A549 treated with Mapracorat at 1 μM for 4 hours (cell line): Measurements from ENCODE around the gene TNNT1. TPM values are rescaled to one million over a fixed set of nuclear protein-coding genes. Genes with fewer than 3 reads are reported as not detected.

Experiments
- total RNA-seq: library from RNA; stranded (reverse); fragments of 200-300 nt; extraction: Qiagen RNA extraction; gene quantifications from 5 replicates; pipeline ENCODE4 v1.2.3, GENCODE V29; 2022

Gene TNNT1
- 107 to 150 TPM (median 135 TPM) in 5 replicates for total RNA-seq

DNA sequence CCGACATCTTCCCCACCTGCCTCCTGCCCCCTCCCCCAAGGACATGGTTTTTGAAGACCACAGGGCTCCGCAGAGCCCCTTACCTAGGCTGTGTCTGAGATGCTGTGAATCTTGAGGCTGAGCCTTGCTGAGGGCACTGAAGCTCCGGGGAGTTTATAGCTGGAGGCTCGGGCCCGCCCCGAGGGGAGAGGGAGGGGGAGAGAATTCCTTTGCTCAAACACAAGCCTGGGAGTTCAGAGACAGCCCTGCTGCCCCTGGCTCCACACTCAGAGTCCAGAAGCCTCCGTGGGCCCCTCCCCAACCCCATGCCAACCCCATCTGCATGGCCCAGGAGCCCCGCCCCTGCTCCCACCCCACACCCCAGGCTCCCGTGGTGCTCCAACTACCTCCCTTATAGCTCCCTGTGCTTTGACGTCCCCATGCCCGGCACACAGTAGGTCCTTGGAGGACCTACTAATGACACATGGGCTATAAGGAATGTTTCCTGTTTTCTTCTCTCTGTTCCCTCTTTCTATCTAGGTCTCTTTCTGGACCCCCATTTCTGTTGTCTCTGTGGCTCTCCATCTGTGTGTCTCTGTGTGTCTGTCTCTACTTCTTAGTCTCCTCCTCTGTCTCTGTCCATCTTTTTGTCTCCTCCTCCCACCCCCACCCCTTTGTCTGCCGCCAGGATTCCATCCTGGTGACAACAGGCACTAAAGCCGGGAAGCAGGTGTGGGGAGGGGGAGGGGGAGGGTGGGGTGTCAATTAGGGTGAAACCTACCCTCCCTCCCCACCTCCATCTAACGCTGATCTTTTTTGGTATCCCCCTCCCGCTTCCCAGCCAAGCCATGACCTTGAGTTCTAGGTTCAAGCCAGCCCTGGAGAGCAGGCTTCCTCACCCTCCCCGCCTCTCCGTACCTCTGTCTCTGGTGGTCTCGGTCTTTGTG is at the start of gene TNNT1:
TSS of gene TNNT1 (minus strand) at position 129 of the 926 bp plus-strand sequence. CDS start 2,049 bp downstream, outside the sequence.

GRCh38 chr19:55179606-55180484 is 30.8 kb upstream of the TNNT1 start, which contains the start of gene SYT5:
Gene SYT5, minus strand, starts transcription at chr19:55180289. Its CDS starts 1,248 bp downstream, at chr19:55179041.

DNA sequence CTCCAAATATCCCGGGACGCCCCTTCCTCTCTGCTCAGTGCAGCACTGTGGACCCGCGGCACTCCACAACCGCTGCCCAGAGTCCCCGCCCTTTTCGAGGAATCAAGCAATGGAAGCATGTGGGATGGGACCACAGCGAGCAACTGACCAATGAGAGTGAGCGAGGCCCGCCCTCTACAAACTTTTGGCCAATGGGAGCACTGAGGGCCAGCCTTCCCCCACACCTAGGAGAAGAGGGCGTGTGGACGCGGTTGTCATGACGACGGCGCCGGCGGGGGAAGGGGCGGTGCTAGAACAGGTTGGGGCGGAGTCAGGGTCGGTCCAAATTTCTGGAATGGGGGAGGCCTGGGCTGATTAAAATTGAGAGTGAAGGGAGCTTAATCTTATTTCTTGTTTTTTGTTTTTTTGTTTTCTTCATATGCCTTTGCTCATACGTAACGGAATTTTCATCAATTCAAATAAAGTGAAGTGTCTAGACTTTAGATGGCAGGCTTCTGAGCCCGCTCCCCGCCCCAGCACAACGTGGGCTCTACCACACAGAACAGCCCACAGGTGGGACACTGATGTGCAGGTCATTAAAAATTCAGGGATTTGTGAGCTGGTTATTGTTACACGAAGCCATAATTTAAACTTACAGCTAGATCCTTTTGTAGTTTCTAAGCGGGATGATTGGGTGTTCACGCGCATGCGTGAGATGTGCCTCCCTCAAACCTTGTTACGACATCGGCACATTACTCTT is 17.7 kb upstream of the TNNT1 start, which contains the start of gene DNAAF3:
TSS of gene DNAAF3 (minus strand) at position 84 of the 739 bp plus-strand sequence. CDS start 200 bp downstream, outside the sequence.

DNA sequence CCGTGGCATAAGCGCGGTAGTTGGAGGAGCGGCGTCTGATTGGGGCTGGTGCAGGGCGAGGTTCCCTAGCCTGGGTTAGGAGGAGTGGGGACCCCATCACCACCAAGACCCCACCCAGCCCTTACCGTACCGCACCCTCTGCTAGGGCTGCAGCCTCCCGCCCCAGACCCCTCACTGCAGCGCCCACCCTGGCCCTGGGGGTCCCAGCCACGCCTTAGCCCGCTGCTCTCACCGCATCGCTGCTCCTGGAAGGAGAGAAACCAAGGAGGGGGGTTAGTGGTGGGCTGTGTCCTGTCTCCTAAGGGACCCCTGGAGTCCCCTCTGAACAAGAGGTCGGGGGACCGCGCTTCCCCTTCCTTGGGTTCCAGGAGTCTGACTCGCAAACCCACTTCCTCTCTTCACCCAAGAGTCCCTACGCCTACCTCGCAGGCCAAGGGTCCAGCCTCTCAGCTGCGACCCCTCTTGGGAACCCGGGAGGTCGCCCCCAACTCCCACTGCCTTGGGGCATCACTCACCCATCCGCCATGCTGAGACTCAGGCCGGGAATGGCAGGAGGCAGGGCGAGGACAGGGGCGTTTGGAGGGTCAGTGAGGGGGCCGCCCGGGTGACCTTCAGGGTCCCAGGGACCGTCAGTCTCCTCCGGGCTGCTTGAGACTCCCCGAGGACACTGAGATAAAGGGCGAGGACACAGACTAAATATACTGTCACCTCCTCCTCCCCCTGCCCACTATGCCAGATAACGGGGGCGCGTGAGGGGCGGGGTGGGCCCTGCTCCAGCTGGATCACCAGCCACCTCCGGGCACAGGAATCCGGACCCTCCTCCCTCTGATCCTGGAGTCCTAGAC is 8.3 kb upstream of the TNNT1 start, which contains the start of gene TNNI3:
TSS of gene TNNI3 (minus strand) at position 669 of the 845 bp plus-strand sequence. CDS start at position 526, 143 bp downstream.

DNA sequence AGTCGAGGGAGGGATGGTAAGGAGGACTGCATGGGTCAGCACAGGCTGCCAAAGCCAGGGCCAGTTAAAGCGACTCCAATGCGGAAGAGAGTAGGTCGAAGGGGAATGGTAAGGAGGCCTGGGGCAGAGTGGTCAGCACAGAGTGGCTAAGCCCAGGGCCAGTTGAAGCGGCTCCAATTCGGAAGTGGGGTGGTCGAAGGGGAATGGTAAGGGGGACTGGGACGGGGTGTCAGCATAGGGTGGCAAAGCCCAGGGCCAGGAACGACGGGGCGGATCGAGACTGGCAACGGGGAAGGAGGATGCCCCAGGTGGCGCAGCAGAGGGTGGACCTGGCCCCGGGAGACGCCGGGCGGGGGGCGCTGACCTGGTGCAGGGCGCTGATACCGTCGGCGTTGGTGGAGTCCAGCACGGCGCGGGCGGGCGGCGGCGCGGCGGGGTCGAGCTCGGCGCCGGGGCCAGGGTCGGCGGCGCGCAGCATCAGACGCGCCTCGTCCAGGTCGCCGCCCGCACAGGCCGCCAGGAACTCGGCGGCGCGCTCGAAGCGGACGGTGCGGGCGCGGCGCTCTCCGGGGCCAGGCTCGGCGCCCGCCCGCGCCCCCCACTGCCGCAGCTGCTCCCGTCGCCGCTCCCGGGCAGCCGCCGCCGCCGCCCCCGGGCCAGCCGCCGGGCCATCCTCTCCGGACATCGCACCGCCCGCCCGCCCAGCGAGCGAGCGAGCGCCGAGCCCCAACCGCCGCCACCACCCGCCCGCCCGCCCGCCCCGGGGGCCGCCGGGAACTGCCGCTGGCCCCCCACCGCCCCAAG is 31.9 kb downstream of the TNNT1 start, which contains the start of gene PPP1R12C:
TSS of gene PPP1R12C (minus strand) at position 779 of the 804 bp plus-strand sequence. CDS start at position 685, 94 bp downstream.

Other genes starting within 250 kb of the TNNT1 start
- not detected in 5 replicates for gene NCR1, start 243.1 kb downstream of the TNNT1 start, total RNA-seq
- gene NLRP7, start 201.7 kb downstream of the TNNT1 start, total RNA-seq: not detected in 5 replicates
- gene NLRP2, start 182.8 kb downstream of the TNNT1 start, total RNA-seq: 23.9 to 26.9 TPM (median 25.8 TPM) in 5 replicates
- gene GP6, start 110.9 kb downstream of the TNNT1 start, total RNA-seq: 0.15 to 0.24 TPM (median 0.19 TPM) in 4 of 5 replicates, not detected in the other
- 15.8 to 31.4 TPM (median 20.9 TPM) in 5 replicates for gene RDH13, start 86.1 kb downstream of the TNNT1 start, total RNA-seq
- 3.4 to 7.4 TPM (median 6.3 TPM) in 5 replicates for gene EPS8L1, start 73.3 kb downstream of the TNNT1 start, total RNA-seq
- 55.7 to 98.5 TPM (median 82.8 TPM) in 5 replicates for gene PPP1R12C, start 31.6 kb downstream of the TNNT1 start, total RNA-seq
- 6.4 to 8.9 TPM (median 7.9 TPM) in 5 replicates for gene TNNI3, start 8.5 kb upstream of the TNNT1 start, total RNA-seq
- gene DNAAF3, start 17.4 kb upstream of the TNNT1 start, total RNA-seq: 3.6 to 6.9 TPM (median 5.8 TPM) in 5 replicates
- gene SYT5, start 31.1 kb upstream of the TNNT1 start, total RNA-seq: 3.0 to 6.1 TPM (median 4.4 TPM) in 5 replicates
- 3.5 to 6.0 TPM (median 5.0 TPM) in 5 replicates for gene PTPRH, start 60.3 kb upstream of the TNNT1 start, total RNA-seq
- gene TMEM86B, start 79.6 kb upstream of the TNNT1 start, total RNA-seq: 3.1 to 5.4 TPM (median 3.9 TPM) in 5 replicates
- 81.0 to 117 TPM (median 113 TPM) in 5 replicates for gene PPP6R1, start 109.8 kb upstream of the TNNT1 start, total RNA-seq
- gene HSPBP1, start 130.9 kb upstream of the TNNT1 start, total RNA-seq: 118 to 150 TPM (median 135 TPM) in 5 replicates
- gene BRSK1, start 134.8 kb upstream of the TNNT1 start, total RNA-seq: 2.9 to 4.1 TPM (median 3.0 TPM) in 5 replicates
- not detected in 5 replicates for gene TMEM150B, start 176.1 kb upstream of the TNNT1 start, total RNA-seq
- 3.6 to 8.3 TPM (median 6.7 TPM) in 5 replicates for gene KMT5C, start 190.7 kb upstream of the TNNT1 start, total RNA-seq
- gene COX6B2, start 205.5 kb upstream of the TNNT1 start, total RNA-seq: 0.33 to 4.4 TPM (median 1.0 TPM) in 5 replicates
- 0.05 to 0.22 TPM (median 0.08 TPM) in 5 replicates for gene GARIN5B, start 214.1 kb upstream of the TNNT1 start, total RNA-seq
- 16.3 to 22.0 TPM (median 18.1 TPM) in 5 replicates for gene IL11, start 221.3 kb upstream of the TNNT1 start, total RNA-seq
- 1.1 to 2.4 TPM (median 1.5 TPM) in 5 replicates for gene TMEM190, start 227.6 kb upstream of the TNNT1 start, total RNA-seq
- 2.5 to 10.7 TPM (median 9.7 TPM) in 5 replicates for gene TMEM238, start 235.1 kb upstream of the TNNT1 start, total RNA-seq
- 2,416 to 3,186 TPM (median 2,701 TPM) in 5 replicates for gene RPL28, start 236.7 kb upstream of the TNNT1 start, total RNA-seq